HG02763 (cell line): ENCODE data around the gene FAM184B.

Source experiments
- ATAC-seq: cut with Tn5 transposase; IDR thresholded peaks from one replicate; pipeline ENCODE4 v1.9.1; 2021; ENCODE audit warnings: mild to moderate bottlenecking, moderate library complexity; ENCODE audit not compliant: unreplicated experiment

The FAM184B gene

GRCh38 chr4:17587094-17587822 lies 194.2 kb downstream of the FAM184B start:
- ATAC-seq: no peak

GRCh38 chr4:17584521-17585213 lies 196.8 kb downstream of the FAM184B start:
- no peak for ATAC-seq

GRCh38 chr4:17583941-17584340 lies 197.5 kb downstream of the FAM184B start:
- ATAC-seq: no peak

- no peak for ATAC-seq
Measured at GRCh38 chr4:17583276-17583675, 198.1 kb downstream of the FAM184B start.

GRCh38 chr4:17580969-17581368 lies 200.5 kb downstream of the FAM184B start:
- ATAC-seq: no peak
